Measurements from ENCODE around the gene USF1. TPM values are rescaled to one million over a fixed set of nuclear protein-coding genes. Genes with fewer than 3 reads are reported as not detected.
A peak's percentile ranks its signal among the peaks of the same experiment; 100 is the strongest.

USF1 gene
- total and polyA plus RNA-seq, 9 of the 15 experiments (the other 6 are each of a cell fraction or from before 2014, with no cell fraction given), result 7.4 to 60.2 (median 54.2) TPM

- Histone ChIP-seq H3K4me1 (replicated peaks in 1 of 2; ENCODE audit: control insufficient read depth in 2 of 2, insufficient read depth in 2 of 2, low read length in 2 of 2) (peaks cover 9 to 15% of the 10 kb centered on the region in 2 experiments; a peak in 3 of 5 replicates), H3K27ac (ENCODE audit: extremely low read depth, low read depth, low read length) (no peak overlapping the region), H3K9me1 (ENCODE audit: control insufficient read depth, insufficient read depth, low read length) (no peaks in the 10 kb centered on the region), H3K27me3 (ENCODE audit: control insufficient read depth in 2 of 2, insufficient read depth in 2 of 2, low read length in 2 of 2) (no peaks in the 10 kb centered on the region), H3K4me2 (ENCODE audit: insufficient read depth, low read length) (no peak overlapping the region), H3K36me3 (ENCODE audit: control insufficient read depth, insufficient read depth, low read length) (peaks cover 55% of the 10 kb centered on the region), H2AFZ (ENCODE audit: low read depth, low read length) (no peak overlapping the region), H3K4me3 (no peak overlapping the region), H4K20me1 (replicated peaks; ENCODE audit: control insufficient read depth, insufficient read depth, low read length) (no peaks in the 10 kb centered on the region), H3K79me2 (ENCODE audit: control insufficient read depth, insufficient read depth, low read length) (peaks cover 19% of the 10 kb centered on the region), H3K9ac (ENCODE audit: insufficient read depth in 1 of 2, low read depth in 2 of 2, low read length in 2 of 2) (no peak overlapping the region), H3K9me3 (replicated peaks; ENCODE audit: control insufficient read depth, insufficient read depth, low read depth, low read length) (no peaks in the 10 kb centered on the region)
- no peak for ATAC-seq
- FAIRE-seq, result no peak
- in situ Hi-C loops (cut with MboI) (no loop called here), intact Hi-C loops (cut with micrococcal nuclease) (no loop called here)
- TF ChIP-seq TARDBP (IDR thresholded peaks at IDR 0.05), result no peak
- CTCF ChIA-PET (ENCODE audit: low intra/inter-chr PET ratio), result interaction anchor here (0.6 kb wide), 1 partner anchor 110 kb away, joined by 3 read pairs; no protein-coding TSS in a partner anchor
- no TSS peak for BruUV-seq (replicated peaks)
- WGBS (ENCODE audit: insufficient coverage, low coverage, missing lambda C conversion rate), result 80% methylated on average over 9 of the region's 11 CpGs
- no peak for DNase-seq (ENCODE audit: extremely low read depth in 1 of 4, low spot score in 3 of 4)
- POLR2A ChIA-PET, result interaction anchor here (0.8 to 1.0 kb wide), 3 partner anchors 9 to 20 kb away, joined by 3 to 6 read pairs (median 4); no protein-coding TSS in a partner anchor
These were observed 44.9 kb downstream of the USF1 start for GRCh38 chr1:161000736-161001480.

- Histone ChIP-seq H3K27ac (ENCODE audit: extremely low read depth, low read depth, low read length) (no peak overlapping the region; the same call in 2 of the 3 replicates), H3K79me2 (ENCODE audit: control insufficient read depth, insufficient read depth, low read length) (peaks cover 5% of the 10 kb centered on the region), H2AFZ (ENCODE audit: low read depth, low read length) (no peak overlapping the region), H4K20me1 (replicated peaks; ENCODE audit: control insufficient read depth, insufficient read depth, low read length) (no peaks in the 10 kb centered on the region), H3K9ac (ENCODE audit: insufficient read depth in 1 of 2, low read depth in 2 of 2, low read length in 2 of 2) (no peak overlapping the region), H3K4me1 (replicated peaks in 1 of 2; ENCODE audit: control insufficient read depth in 2 of 2, insufficient read depth in 2 of 2, low read length in 2 of 2) (peaks cover 7 to 19% of the 10 kb centered on the region in 2 experiments; a peak in 3 of 5 replicates), H3K4me3 (no peak overlapping the region), H3K27me3 (ENCODE audit: control insufficient read depth in 2 of 2, insufficient read depth in 2 of 2, low read length in 2 of 2) (no peaks in the 10 kb centered on the region), H3K36me3 (ENCODE audit: control insufficient read depth, insufficient read depth, low read length) (peaks cover 59% of the 10 kb centered on the region), H3K9me1 (ENCODE audit: control insufficient read depth, insufficient read depth, low read length) (no peaks in the 10 kb centered on the region), H3K9me3 (replicated peaks; ENCODE audit: control insufficient read depth, insufficient read depth, low read depth, low read length) (no peaks in the 10 kb centered on the region), H3K4me2 (ENCODE audit: insufficient read depth, low read length) (no peak overlapping the region)
- intact Hi-C loops (cut with micrococcal nuclease), result no loop called here
- no peak for DNase-seq (ENCODE audit: extremely low read depth in 1 of 4, low spot score in 3 of 4)
- in situ Hi-C loops (cut with MboI), result loop anchor here (10.0 kb wide), 1 partner anchor 95 kb away; the partner anchor contains the start of gene KLHDC9
- ATAC-seq, result peak; percentile 26; the same call in 1 of the 3 replicates
- POLR2A ChIA-PET, result interaction anchor here (1.0 kb wide), 1 partner anchor 182 kb away, joined by 3 read pairs; no protein-coding TSS in a partner anchor
- WGBS (ENCODE audit: insufficient coverage, low coverage, missing lambda C conversion rate), result 84% methylated on average over 5 of the region's 5 CpGs
- CTCF ChIA-PET (ENCODE audit: low intra/inter-chr PET ratio), result no interaction called here
- no TSS peak for BruUV-seq (replicated peaks)
- no peak for TF ChIP-seq NBN (IDR thresholded peaks at IDR 0.05; ENCODE audit: low read depth)
- TF ChIP-seq POLR2AphosphoS2 (IDR thresholded peaks at IDR 0.05; ENCODE audit: low read length), result no peak
- no peak for TF ChIP-seq NCOA2 (IDR thresholded peaks at IDR 0.05; ENCODE audit: partially characterized antibody in 2 of 2)
- TF ChIP-seq SMAD2 (IDR thresholded peaks at IDR 0.05; ENCODE audit: low read depth, low read length), result no peak
- TF ChIP-seq CTCF (IDR thresholded peaks at IDR 0.05 in 2 of 3, conservative IDR thresholded peaks at IDR 0.05 in 1 of 3; ENCODE audit: insufficient read depth in 2 of 3, low read depth in 1 of 3, low read length in 3 of 3), result peak in 1 of 3 experiments; percentile 12; a peak in 2 of 6 replicates
- TF ChIP-seq ATF6 (CRISPR knock-in tag; IDR thresholded peaks at IDR 0.05), result no peak
- TF ChIP-seq NR2C2 (CRISPR knock-in tag; IDR thresholded peaks at IDR 0.05), result no peak
- TF ChIP-seq NR2C2 (tag; IDR thresholded peaks at IDR 0.05), result no peak
- no peak for FAIRE-seq
These were observed 46.4 kb downstream of the USF1 start for GRCh38 chr1:160999376-160999775.
